Endothelial cell of umbilical vein (primary cell): Measurements from ENCODE around the gene TEP1. TPM values are rescaled to one million over a fixed set of nuclear protein-coding genes. Genes with fewer than 3 reads are reported as not detected.

Source experiments
- BruUV-seq: library from RNA; stranded (reverse); fragments of 400-500 nt; replicated peaks from 2 replicates; lab custom pipeline; 2021; lab: Mats Ljungman, UMichigan
- CTCF ChIA-PET: fragments of 300-600, 350-600 bp; sonication (Branson Sonifier 250); formaldehyde crosslinking; loops from one replicate; lab custom pipeline; 2021; ENCODE audit warnings: antibody characterized with exemption, inconsistent platforms; lab: Charles Lee
- POLR2A ChIA-PET: fragments of 300-600, 350-600 bp; sonication (Branson Sonifier 250); formaldehyde crosslinking; loops from one replicate; lab custom pipeline; 2021; ENCODE audit warnings: antibody characterized with exemption, inconsistent platforms; lab: Charles Lee
- DNase-seq: peaks from one replicate; pipeline ENCODE4 v3.0.0-alpha.2; 2011; ENCODE audit warnings: low read depth, low spot score
- FAIRE-seq: peaks from 2 replicates; lab custom pipeline; 2011; peaks lifted over from hg19 to GRCh38; lab: Jason Lieb, UNC
- H2AFZ ChIP-seq: 2 replicates; pipeline ENCODE4 v1.6.0; 2012; ENCODE audit warnings: low read depth, low read length, control low read depth, inconsistent platforms
- H3K27ac ChIP-seq: 2 replicates; pipeline ENCODE4 v1.5.1; 2011; ENCODE audit warnings: low read depth, mild to moderate bottlenecking, control low read depth, low read length, moderate library complexity; ENCODE audit not compliant: insufficient read depth
- H3K27me3 ChIP-seq, 2 experiments: 2 replicates each; pipeline versions ENCODE4 v1.6.0 to v1.6.1; 2011; ENCODE audit warnings: low read length in 2 of 2, mixed read lengths in 1 of 2; ENCODE audit not compliant: control insufficient read depth in 2 of 2, insufficient read depth in 2 of 2
- H3K36me3 ChIP-seq, 2 experiments: 2 replicates in 1 of 2; 3 replicates in 1 of 2; pipeline ENCODE4 v1.5.1; 2011; ENCODE audit warnings: low read length in 2 of 2, mild to moderate bottlenecking in 1 of 2, moderate library complexity in 1 of 2; ENCODE audit not compliant: control insufficient read depth in 2 of 2, insufficient read depth in 2 of 2; ENCODE audit errors: extremely low read depth in 1 of 2
- H3K4me1 ChIP-seq: 3 replicates; pipeline ENCODE4 v1.5.1; 2011; ENCODE audit warnings: mild to moderate bottlenecking, low read length; ENCODE audit not compliant: control insufficient read depth, insufficient read depth; ENCODE audit errors: extremely low read depth
- H3K4me2 ChIP-seq: 2 replicates; pipeline ENCODE4 v1.6.1; 2011; ENCODE audit warnings: low read length, control low read depth, mixed read lengths; ENCODE audit not compliant: insufficient read depth
- H3K4me3 ChIP-seq, 3 experiments: fragments of 200-600 bp in 1 of 3; sonication (generic), shearing (Covaris generic) in 1 of 3; replicated peaks in 1 of 3; 2 replicates each; pipeline ENCODE4 v1.5.1; 2011 to 2016; ENCODE audit warnings: control low read depth in 3 of 3, low read length in 3 of 3, mild to moderate bottlenecking in 2 of 3, inconsistent platforms in 1 of 3, low read depth in 1 of 3, moderate library complexity in 1 of 3; ENCODE audit not compliant: insufficient read depth in 1 of 3
- H3K79me2 ChIP-seq: 2 replicates; pipeline ENCODE4 v1.6.0; 2012; ENCODE audit warnings: low read length, inconsistent platforms; ENCODE audit not compliant: control insufficient read depth, insufficient read depth
- H3K9ac ChIP-seq: replicated peaks from 2 replicates; pipeline ENCODE3; 2011; ENCODE audit warnings: low read length, control low read depth; ENCODE audit not compliant: insufficient read depth; ENCODE audit errors: extremely low read depth
- H3K9me1 ChIP-seq: replicated peaks from 3 replicates; pipeline ENCODE4 v1.6.0; 2011; ENCODE audit warnings: mild to moderate bottlenecking, low read length; ENCODE audit not compliant: control insufficient read depth, insufficient read depth; ENCODE audit errors: extremely low read depth
- H3K9me3 ChIP-seq: replicated peaks from 2 replicates; pipeline ENCODE4 v1.5.1; 2012; ENCODE audit warnings: low read length, inconsistent platforms; ENCODE audit not compliant: control insufficient read depth, insufficient read depth
- H4K20me1 ChIP-seq: replicated peaks from 2 replicates; pipeline ENCODE3; 2011; ENCODE audit warnings: mild to moderate bottlenecking, low read length; ENCODE audit not compliant: control insufficient read depth, insufficient read depth; ENCODE audit errors: extremely low read depth
- CTCF ChIP-seq, 2 donors: IDR thresholded peaks; 1 replicate in 1 of 2; 2 replicates in 1 of 2; pipeline ENCODE4 v1.5.1; 2011; ENCODE audit warnings: low read length in 2 of 2, mild to moderate bottlenecking in 2 of 2, moderate library complexity in 2 of 2, control low read depth in 1 of 2, inconsistent platforms in 1 of 2, low read depth in 1 of 2; ENCODE audit not compliant: insufficient read depth in 1 of 2; ENCODE audit errors: extremely low read depth in 1 of 2
- EZH2 ChIP-seq: IDR thresholded peaks from 2 replicates; pipeline ENCODE4 v1.6.1; 2012; ENCODE audit warnings: borderline replicate concordance, low read depth, mild to moderate bottlenecking, moderate library complexity, low read length, inconsistent platforms; ENCODE audit not compliant: severe bottlenecking
- FOS ChIP-seq: IDR thresholded peaks from 2 replicates; pipeline ENCODE4 v1.6.1; 2011; ENCODE audit warnings: mild to moderate bottlenecking, low read length, moderate library complexity, borderline replicate concordance; ENCODE audit not compliant: insufficient read depth
- GATA2 ChIP-seq: IDR thresholded peaks from 2 replicates; pipeline ENCODE4 v1.7.0; 2011; ENCODE audit warnings: low read depth, mild to moderate bottlenecking, moderate library complexity, mixed read lengths, low read length; ENCODE audit not compliant: insufficient read length, insufficient read depth
- JUN ChIP-seq: IDR thresholded peaks from 2 replicates; pipeline ENCODE4 v1.6.1; 2011; ENCODE audit warnings: borderline replicate concordance, low read depth; ENCODE audit not compliant: insufficient read length, insufficient read depth
- MAX ChIP-seq: IDR thresholded peaks from 2 replicates; pipeline ENCODE4 v1.6.1; 2011; ENCODE audit not compliant: insufficient read depth, insufficient read length
- MYC ChIP-seq: IDR thresholded peaks from one replicate; pipeline ENCODE4 v1.6.1; 2011; ENCODE audit warnings: mild to moderate bottlenecking, low read depth, low read length
- POLR2A ChIP-seq: IDR thresholded peaks from 2 replicates; pipeline ENCODE4 v1.6.1; 2012; ENCODE audit warnings: low read depth, mild to moderate bottlenecking, control low read depth, low read length
- POLR2AphosphoS5 ChIP-seq: IDR thresholded peaks from 2 replicates; pipeline ENCODE4 v1.6.1; 2012; ENCODE audit warnings: low read depth, mild to moderate bottlenecking, control low read depth, low read length, moderate library complexity; ENCODE audit not compliant: insufficient read depth
- dilution Hi-C: fragments of 300-500 bp; cut with MboI; formaldehyde crosslinking; loops from one replicate; pipeline ENCODE4 v1.15.0; 2019; ENCODE audit warnings: low sequenced_read_pairs; ENCODE audit not compliant: extremely low pct_ligation_motif_present
- intact Hi-C: fragments of 100-400 bp; cut with micrococcal nuclease; formaldehyde crosslinking; loops from one replicate; pipeline ENCODE4 v1.10.0; 2022
- polyA plus RNA-seq, 4 experiments: library from polyadenylated mRNA; depleted of rRNA in 3 of 4; stranded (reverse) in 3 of 4; unstranded in 1 of 4; fragments of >200 nt; gene quantifications; 2 replicates each; pipeline versions ENCODE4 v1.2.1 to v1.2.3, GENCODE V29; 2011 to 2012; ENCODE audit warnings: missing spikeins in 1 of 4
- total RNA-seq: library from RNA; stranded (reverse); gene quantifications from 2 replicates; pipeline ENCODE4 v1.2.3, GENCODE V29; 2021

The TEP1 gene
- total and polyA plus RNA-seq, 2 donors (not counting 3 experiments of a cell fraction or from before 2014, with no cell fraction given) = 19.6 to 44.6 TPM

DNA sequence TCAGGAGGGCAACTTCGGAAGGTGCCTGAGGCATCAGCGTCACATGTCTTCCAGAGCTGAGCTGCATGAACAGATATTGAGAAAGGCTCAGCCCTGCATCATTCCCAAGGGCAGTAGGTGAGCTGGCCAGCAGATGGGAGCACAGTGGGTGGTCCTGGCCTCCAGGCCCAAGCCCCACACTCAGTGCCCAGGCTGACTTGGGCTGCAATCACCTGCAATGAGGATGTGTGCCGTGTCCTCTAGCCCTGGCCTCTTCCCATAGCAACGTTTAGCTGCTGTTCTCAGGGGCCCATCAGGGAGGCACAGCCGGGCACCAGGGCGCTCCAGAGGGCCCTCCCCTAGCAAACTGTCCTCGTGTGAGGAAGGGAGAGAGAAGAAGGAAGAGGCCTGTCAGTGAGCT is 32.0 kb downstream of the TEP1 start:
- Histone ChIP-seq H3K36me3 (peaks cover 23 to 78% of the 10 kb centered on the region in 2 experiments), H3K27ac (no peak overlapping the region), H3K9ac (no peak overlapping the region), H3K9me1 (no peaks in the 10 kb centered on the region), H2AFZ (no peak overlapping the region), H3K9me3 (no peaks in the 10 kb centered on the region), H4K20me1 (no peaks in the 10 kb centered on the region), H3K4me1 (no peaks in the 10 kb centered on the region), H3K27me3 (no peaks in the 10 kb centered on the region), H3K79me2 (no peaks in the 10 kb centered on the region), H3K4me3 (no peak overlapping the region), H3K4me2 (no peak overlapping the region)
- BruUV-seq = no TSS peak
- dilution Hi-C loops (no loop called here), intact Hi-C loops (no loop called here)
- FAIRE-seq = no peak
- ChIA-PET CTCF (interaction anchor here (1.6 kb wide), 1 partner anchor 34 kb away, joined by 3 read pairs; no protein-coding TSS in a partner anchor), POLR2A (no interaction called here)
- TF ChIP-seq MYC (no peak), POLR2AphosphoS5 (no peak), EZH2 (no peak), GATA2 (no peak), FOS (no peak), JUN (no peak), CTCF (IDR thresholded peaks at IDR 0.05; ENCODE audit: extremely low read depth in 1 of 2, insufficient read depth in 1 of 2, low read depth in 1 of 2, low read length in 2 of 2) (no peak), POLR2A (no peak), MAX (no peak)
- no peak for DNase-seq
